GM12878 (cell line): Measurements from ENCODE around the gene ARRDC4. TPM values are rescaled to one million over a fixed set of nuclear protein-coding genes. Genes with fewer than 3 reads are reported as not detected.

ENCODE experiments used
- ATAC-seq: fragments of 200-7000 bp; cut with Tn5 transposase; 3 replicates; pipeline ENCODE4 v1.9.1; 2020; ENCODE audit warnings: mild to moderate bottlenecking, moderate library complexity
- BruUV-seq: library from RNA; stranded (reverse); fragments of 400-500 nt; replicated peaks from 2 replicates; lab custom pipeline; 2021; lab: Mats Ljungman, UMichigan
- CTCF ChIA-PET: fragments of 300-600 bp; sonication (Branson Sonifier 250); formaldehyde crosslinking; extraction: SDS; loops from one replicate; lab custom pipeline; 2021; ENCODE audit warnings: inconsistent platforms; lab: Yijun Ruan, JAX
- POLR2A ChIA-PET: fragments of 350-600 bp; formaldehyde crosslinking; extraction: SDS; loops from one replicate; lab custom pipeline; 2021; ENCODE audit warnings: inconsistent platforms; lab: Charles Lee
- RAD21 ChIA-PET: fragments of 300-600 bp; sonication (Branson Sonifier 250); formaldehyde crosslinking; loops from one replicate; lab custom pipeline; 2023; ENCODE audit warnings: antibody characterized with exemption; ENCODE audit not compliant: unreplicated experiment; lab: Charles Lee
- SMC1A ChIA-PET: fragments of 300-600 bp; sonication (Branson Sonifier 250); formaldehyde crosslinking; loops from one replicate; lab custom pipeline; 2023; ENCODE audit not compliant: unreplicated experiment, uncharacterized antibody; lab: Charles Lee
- DNase-seq: peaks from one replicate; pipeline ENCODE4 v3.0.0-alpha.2; 2011; ENCODE audit warnings: low read depth, low spot score
- FAIRE-seq: peaks from 3 replicates; lab custom pipeline; 2011; peaks lifted over from hg19 to GRCh38; lab: Jason Lieb, UNC
- H2AFZ ChIP-seq: 2 replicates; pipeline ENCODE4 v1.6.0; 2011; ENCODE audit warnings: low read depth, low read length, control low read depth; ENCODE audit not compliant: control insufficient read depth
- H3K27ac ChIP-seq: 2 replicates; pipeline ENCODE4 v1.5.1; 2011; ENCODE audit warnings: control low read depth; ENCODE audit not compliant: control insufficient read depth, insufficient read depth
- H3K27me3 ChIP-seq, 2 experiments: replicated peaks in 1 of 2; 2 replicates each; pipeline versions ENCODE4 v1.6.0 to v1.6.1; 2011; ENCODE audit warnings: low read length in 1 of 2; ENCODE audit not compliant: control insufficient read depth in 2 of 2, insufficient read depth in 2 of 2
- H3K36me3 ChIP-seq, 2 experiments: 2 replicates each; pipeline ENCODE4 v1.5.1; 2011; ENCODE audit warnings: low read length in 1 of 2; ENCODE audit not compliant: control insufficient read depth in 2 of 2, insufficient read depth in 2 of 2
- H3K4me1 ChIP-seq: 2 replicates; pipeline ENCODE4 v1.6.1; 2011; ENCODE audit warnings: mild to moderate bottlenecking, low read length, moderate library complexity, mixed read lengths; ENCODE audit not compliant: control insufficient read depth, insufficient read depth
- H3K4me2 ChIP-seq: 2 replicates; pipeline ENCODE4 v1.6.0; 2011; ENCODE audit warnings: control low read depth; ENCODE audit not compliant: control insufficient read depth, insufficient read depth
- H3K4me3 ChIP-seq: fragments of 200-600 bp; sonication (generic); 2 replicates; pipeline ENCODE4 v1.5.1; 2016
- H3K79me2 ChIP-seq: 2 replicates; pipeline ENCODE4 v1.6.0; 2011; ENCODE audit warnings: low read length; ENCODE audit not compliant: control insufficient read depth, insufficient read depth
- H3K9ac ChIP-seq: 2 replicates; pipeline ENCODE4 v1.8.0; 2011; ENCODE audit warnings: low read length, control low read depth, mixed read lengths; ENCODE audit not compliant: control insufficient read depth, insufficient read depth
- H3K9me3 ChIP-seq: replicated peaks from 3 replicates; pipeline ENCODE4 v1.5.1; 2011; ENCODE audit warnings: mild to moderate bottlenecking, low read length; ENCODE audit not compliant: control insufficient read depth, insufficient read depth
- H4K20me1 ChIP-seq: 2 replicates; pipeline ENCODE4 v1.6.0; 2011; ENCODE audit not compliant: control insufficient read depth, insufficient read depth
- ATF7 ChIP-seq: fragments of 450-650 bp; IDR thresholded peaks from 2 replicates; pipeline ENCODE4 v1.6.1; 2016; ENCODE audit warnings: low read depth, mild to moderate bottlenecking
- BHLHE40 ChIP-seq, 2 experiments: fragments of 450-650 bp in 1 of 2; IDR thresholded peaks; 2 replicates each; pipeline ENCODE4 v1.6.1; 2011 to 2017; ENCODE audit warnings: low read depth in 2 of 2, borderline replicate concordance in 1 of 2, improper control_type of control experiment in 1 of 2, low read length in 1 of 2, mild to moderate bottlenecking in 1 of 2
- CEBPB ChIP-seq, 2 experiments: fragments of 150-350 bp in 1 of 2; IDR thresholded peaks; 2 replicates each; pipeline ENCODE4 v1.6.1; 2012 to 2014; ENCODE audit warnings: low read depth in 2 of 2, low read length in 2 of 2, borderline replicate concordance in 1 of 2, inconsistent platforms in 1 of 2
- CEBPZ ChIP-seq: fragments of 150-350 bp; IDR thresholded peaks from 2 replicates; pipeline ENCODE4 v1.6.1; 2016; ENCODE audit warnings: low read depth, low read length
- CREB1 ChIP-seq: IDR thresholded peaks from 2 replicates; pipeline ENCODE4 v1.6.1; 2012; ENCODE audit warnings: low read depth, mild to moderate bottlenecking, inconsistent platforms
- IKZF1 ChIP-seq: fragments of 450-650 bp; conservative IDR thresholded peaks from 2 replicates; pipeline ENCODE4 v1.6.1; 2017; ENCODE audit warnings: antibody characterized with exemption, mild to moderate bottlenecking
- NBN ChIP-seq: fragments of 450-650 bp; IDR thresholded peaks from 2 replicates; pipeline ENCODE4 v1.6.1; 2016
- RUNX3 ChIP-seq: IDR thresholded peaks from 2 replicates; pipeline ENCODE4 v1.6.1; 2012; ENCODE audit warnings: low read length, inconsistent platforms
- SKIL ChIP-seq: fragments of 450-650 bp; IDR thresholded peaks from 2 replicates; pipeline ENCODE4 v1.6.1; 2017; ENCODE audit warnings: mild to moderate bottlenecking, low read depth, inconsistent platforms; ENCODE audit not compliant: poor library complexity, severe bottlenecking
- SREBF2 ChIP-seq: IDR thresholded peaks from 2 replicates; pipeline ENCODE4 v1.6.1; 2012; ENCODE audit warnings: mild to moderate bottlenecking, low read length
- TARDBP ChIP-seq: IDR thresholded peaks from 2 replicates; pipeline ENCODE4 v1.6.1; 2016; ENCODE audit warnings: borderline replicate concordance
- TCF7 ChIP-seq: IDR thresholded peaks from 2 replicates; pipeline ENCODE4 v1.6.1; 2014; ENCODE audit warnings: antibody characterized with exemption, borderline replicate concordance
- ZBTB11 ChIP-seq: fragments of 450-650 bp; formaldehyde crosslinking; IDR thresholded peaks from 2 replicates; pipeline ENCODE4 v1.5.0; 2022; ENCODE audit warnings: mild to moderate bottlenecking, missing genetic modification characterization
- ZNF217 ChIP-seq: fragments of 450-650 bp; IDR thresholded peaks from 2 replicates; pipeline ENCODE4 v1.6.1; 2017; ENCODE audit warnings: antibody characterized with exemption, mild to moderate bottlenecking
- ZSCAN29 ChIP-seq: fragments of 450-650 bp; IDR thresholded peaks from 2 replicates; pipeline ENCODE4 v1.6.1; 2017; ENCODE audit warnings: mild to moderate bottlenecking, moderate library complexity
- in situ Hi-C: fragments of 300-500 bp; cut with MboI; formaldehyde crosslinking; loops from 9 replicates; pipeline ENCODE4 v1.14.3; 2018; ENCODE audit warnings: mixed read lengths
- intact Hi-C: fragments of 100-400 bp; cut with micrococcal nuclease; formaldehyde crosslinking; loops from one replicate; pipeline ENCODE4 v1.14.2; 2022; ENCODE audit not compliant: unreplicated experiment
- polyA plus RNA-seq, 11 experiments: library from polyadenylated mRNA; depleted of rRNA in 4 of 11; unstranded in 6 of 11; stranded (reverse) in 5 of 11; fragments of >200 nt; fragmentation: Nextera tagmentation in 4 of 11; fragmentation: Illumina TruSeq in 1 of 11; extraction: Ambion mirVana in 4 of 11; extraction: Trizol in 1 of 11; gene quantifications; 1 replicate in 1 of 11; 2 replicates in 10 of 11; pipeline versions ENCODE4 v1.2.1 to v1.2.3, GENCODE V29; 2011 to 2016; ENCODE audit warnings: inconsistent platforms in 2 of 11, missing spikeins in 2 of 11, low read depth in 1 of 11
- total RNA-seq, 4 experiments: library from RNA; depleted of rRNA in 3 of 4; stranded (reverse); fragments of >200 nt in 3 of 4; fragmentation: Illumina TruSeq in 1 of 4; extraction: Trizol in 1 of 4; gene quantifications; 2 replicates each; pipeline versions ENCODE4 v1.2.1 to v1.2.3, GENCODE V29; 2013 to 2021

Gene ARRDC4
- total and polyA plus RNA-seq, 10 of the 15 experiments (the other 5 are each of a cell fraction or from before 2014, with no cell fraction given): 0.03 to 0.54 (median 0.07) TPM

GRCh38 chr15:97929456-97930229 is 30.9 kb upstream of the ARRDC4 start (continued):
- TF ChIP-seq CEBPZ: no peak
- TF ChIP-seq SREBF2: no peak
- no peak for TF ChIP-seq ZNF217
- TF ChIP-seq TCF7: no peak
- TF ChIP-seq TARDBP: no peak
- no peak for TF ChIP-seq ATF7

- SMC1A ChIA-PET: no interaction called here
- CTCF ChIA-PET: no interaction called here
- Histone ChIP-seq H3K4me2 (no peak overlapping the region), H3K4me1 (no peaks in the 10 kb centered on the region), H4K20me1 (no peaks in the 10 kb centered on the region), H3K9me3 (no peaks in the 10 kb centered on the region), H3K9ac (no peak overlapping the region), H3K27ac (no peak overlapping the region), H3K36me3 (no peaks in the 10 kb centered on the region), H3K79me2 (no peaks in the 10 kb centered on the region), H2AFZ (no peak overlapping the region), H3K27me3 (no peaks in the 10 kb centered on the region), H3K4me3 (no peak overlapping the region)
- no TSS peak for BruUV-seq
- in situ Hi-C loops (no loop called here), intact Hi-C loops (no loop called here)
- FAIRE-seq (no peak), ATAC-seq (no peak), DNase-seq (no peak)
- POLR2A ChIA-PET: no interaction called here
- RAD21 ChIA-PET: no interaction called here
- no peak for TF ChIP-seq BHLHE40 (IDR thresholded peaks at IDR 0.05; ENCODE audit: borderline replicate concordance in 1 of 2, low read depth in 2 of 2, low read length in 1 of 2)
- TF ChIP-seq CREB1: no peak
- no peak for TF ChIP-seq CEBPB (IDR thresholded peaks at IDR 0.05; ENCODE audit: borderline replicate concordance in 1 of 2, low read depth in 2 of 2, low read length in 2 of 2)
- no peak for TF ChIP-seq SKIL
- no peak for TF ChIP-seq ZBTB11 (CRISPR knock-in tag)
- TF ChIP-seq RUNX3: no peak
- TF ChIP-seq NBN: no peak
- TF ChIP-seq ZSCAN29: no peak
- TF ChIP-seq IKZF1: no peak
Measured at GRCh38 chr15:97930230-97930629, 30.3 kb upstream of the ARRDC4 start.
